ENCODE results near the gene ELK4. TPM values are rescaled to one million over a fixed set of nuclear protein-coding genes. Genes with fewer than 3 reads are reported as not detected.

Gene ELK4
- total RNA-seq: 10 to 100 TPM; 15.1 to 39.2 (median 26.9) TPM
- long read RNA-seq: 0 reads

GRCh38 chr1:205631768-205632668 is at the start of gene ELK4:
Gene ELK4 (minus strand): TSS chr1:205632011. CDS start chr1:205623882, 8,129 bp downstream.
- TF ChIP-seq CTCF (IDR thresholded peaks at IDR 0.05) (peak; percentile 67 to 72 (median 70)), POLR2A (IDR thresholded peaks at IDR 0.05) (peak; percentile 95)
- Histone ChIP-seq H3K27ac (peak within 1 kb of the TSS; percentile 76 to 94 (median 89)), H3K27me3 (no peaks in the 10 kb centered on the region), H3K9me3 (no peaks in the 10 kb centered on the region), H3K4me1 (peaks cover 0 to 50% (median 5%) of the 10 kb centered on the region in 4 donors), H3K4me3 (peak within 1 kb of the TSS; percentile 53 to 61 (median 57)), H3K36me3 (no peaks in the 10 kb centered on the region)
- ATAC-seq: peak; percentile 90 to 96 (median 92)
- DNase-seq: peak; percentile 99
- 0% methylated on average over 23 of the region's 83 CpGs for WGBS (ENCODE audit: insufficient coverage, low coverage, low lambda C conversion rate, missing lambda C conversion rate)
- intact Hi-C loops (cut with DNase I): no loop called here

- ATAC-seq (no peak), DNase-seq (no peak)
- intact Hi-C loops (cut with DNase I): no loop called here
- H3K4me1 ChIP-seq: peaks cover 0 to 24% (median 11%) of the 10 kb centered on the region in 4 donors
- no peaks in the 10 kb centered on the region for H3K36me3 ChIP-seq
- 81% methylated on average over 3 of the region's 3 CpGs for WGBS (ENCODE audit: insufficient coverage, low coverage, low lambda C conversion rate, missing lambda C conversion rate)
- no peak for TF ChIP-seq POLR2A (IDR thresholded peaks at IDR 0.05)
- TF ChIP-seq CTCF (IDR thresholded peaks at IDR 0.05): no peak
- no peaks in the 10 kb centered on the region for H3K9me3 ChIP-seq
- no peak overlapping the region for H3K27ac ChIP-seq
- no peaks in the 10 kb centered on the region for H3K27me3 ChIP-seq
- no peak overlapping the region for H3K4me3 ChIP-seq
Measured at GRCh38 chr1:205681364-205681763, 49.6 kb upstream of the ELK4 start.

GRCh38 chr1:205680073-205680851 is 48.5 kb upstream of the ELK4 start, which contains the start of gene SLC45A3:
Gene SLC45A3 (minus strand): TSS chr1:205680509. CDS start chr1:205664656, 15,853 bp downstream.
- Histone ChIP-seq H3K4me3 (peak within 1 kb of the TSS; percentile 82 to 94 (median 84)), H3K27ac (peak within 1 kb of the TSS; percentile 58 to 73 (median 69)), H3K9me3 (no peaks in the 10 kb centered on the region), H3K4me1 (peaks cover 0 to 35% (median 17%) of the 10 kb centered on the region in 4 donors), H3K36me3 (no peaks in the 10 kb centered on the region), H3K27me3 (no peaks in the 10 kb centered on the region)
- ATAC-seq (peak; percentile 31 to 70 (median 64)), DNase-seq (peak; percentile 60 to 72 (median 67))
- TF ChIP-seq POLR2A (IDR thresholded peaks at IDR 0.05): peak; percentile 2
- no peak for TF ChIP-seq CTCF (IDR thresholded peaks at IDR 0.05)
- WGBS (ENCODE audit: insufficient coverage, low coverage, low lambda C conversion rate, missing lambda C conversion rate): 0% methylated on average over 4 of the region's 86 CpGs
- intact Hi-C loops (cut with DNase I): no loop called here

- intact Hi-C loops (cut with DNase I): no loop called here
- DNase-seq: peak; percentile 46 to 71 (median 63)
Measured at GRCh38 chr1:205678286-205679111, 46.7 kb upstream of the ELK4 start.

More at GRCh38 chr1:205678286-205679111, 46.7 kb upstream of the ELK4 start:
- Histone ChIP-seq H3K9me3 (no peaks in the 10 kb centered on the region), H3K4me3 (peak overlapping the region; percentile 82 to 94 (median 84)), H3K27ac (peak overlapping the region; percentile 58 to 73 (median 69)), H3K27me3 (no peaks in the 10 kb centered on the region), H3K36me3 (no peaks in the 10 kb centered on the region), H3K4me1 (peaks cover 0 to 51% (median 25%) of the 10 kb centered on the region in 4 donors)
- peak; percentile 21 to 35 (median 34) for ATAC-seq
- WGBS (ENCODE audit: insufficient coverage, low coverage, low lambda C conversion rate, missing lambda C conversion rate): 20% methylated on average over 9 of the region's 10 CpGs
- TF ChIP-seq POLR2A (IDR thresholded peaks at IDR 0.05) (no peak), CTCF (IDR thresholded peaks at IDR 0.05) (no peak)
